ENCODE measurements around the gene MXRA8. TPM values are rescaled to one million over a fixed set of nuclear protein-coding genes. Genes with fewer than 3 reads are reported as not detected.

Gene MXRA8
- polyA plus RNA-seq, 2 donors, result 7.5 to 14.7 TPM

DNA sequence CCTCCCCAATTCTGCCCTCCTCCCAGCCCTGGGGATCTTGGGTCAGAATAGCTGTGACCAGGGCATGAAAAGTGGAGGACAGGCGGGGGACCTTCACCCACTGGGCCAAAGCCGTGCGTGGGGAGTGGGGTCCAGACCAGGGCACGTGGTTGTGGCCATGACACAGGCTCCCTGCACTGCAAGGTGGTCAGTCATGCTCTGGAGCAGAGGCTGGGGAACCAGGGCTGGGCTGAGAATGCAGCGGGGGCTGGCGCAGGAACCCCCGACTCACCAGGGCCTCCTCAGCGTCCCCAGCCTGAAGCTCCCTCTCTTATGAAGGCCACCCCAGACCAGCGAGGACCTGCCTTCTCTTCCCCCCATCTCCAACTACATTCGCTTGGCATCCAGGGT is 11.9 kb downstream of the MXRA8 start:
- peaks cover 0 to 14% of the 10 kb centered on the region in 2 donors for H3K36me3 ChIP-seq (ENCODE audit: control insufficient read depth in 2 of 2, insufficient read depth in 2 of 2, low read length in 1 of 2)
- peaks cover 24 to 44% of the 10 kb centered on the region in 2 donors for H3K4me1 ChIP-seq (ENCODE audit: control insufficient read depth in 2 of 2, insufficient read depth in 2 of 2, low read length in 1 of 2)
- no peaks in the 10 kb centered on the region for H3K27me3 ChIP-seq (ENCODE audit: control insufficient read depth in 1 of 2, insufficient read depth in 2 of 2, low read length in 2 of 2)
- 86 to 89% methylated on average over 10 of the region's 10 CpGs for WGBS, 2 donors
- peak overlapping the region in 1 of 2 donors; percentile 97 for H3K27ac ChIP-seq (ENCODE audit: low read depth in 2 of 2, low read length in 1 of 2)
- peak overlapping the region in 1 of 2 donors; percentile 96 for H3K4me3 ChIP-seq (ENCODE audit: low read depth in 1 of 2, low read length in 2 of 2)
- no peaks in the 10 kb centered on the region for H3K9me3 ChIP-seq (ENCODE audit: control insufficient read depth in 2 of 2, insufficient read depth in 1 of 2, low read depth in 1 of 2, low read length in 1 of 2)

DNA sequence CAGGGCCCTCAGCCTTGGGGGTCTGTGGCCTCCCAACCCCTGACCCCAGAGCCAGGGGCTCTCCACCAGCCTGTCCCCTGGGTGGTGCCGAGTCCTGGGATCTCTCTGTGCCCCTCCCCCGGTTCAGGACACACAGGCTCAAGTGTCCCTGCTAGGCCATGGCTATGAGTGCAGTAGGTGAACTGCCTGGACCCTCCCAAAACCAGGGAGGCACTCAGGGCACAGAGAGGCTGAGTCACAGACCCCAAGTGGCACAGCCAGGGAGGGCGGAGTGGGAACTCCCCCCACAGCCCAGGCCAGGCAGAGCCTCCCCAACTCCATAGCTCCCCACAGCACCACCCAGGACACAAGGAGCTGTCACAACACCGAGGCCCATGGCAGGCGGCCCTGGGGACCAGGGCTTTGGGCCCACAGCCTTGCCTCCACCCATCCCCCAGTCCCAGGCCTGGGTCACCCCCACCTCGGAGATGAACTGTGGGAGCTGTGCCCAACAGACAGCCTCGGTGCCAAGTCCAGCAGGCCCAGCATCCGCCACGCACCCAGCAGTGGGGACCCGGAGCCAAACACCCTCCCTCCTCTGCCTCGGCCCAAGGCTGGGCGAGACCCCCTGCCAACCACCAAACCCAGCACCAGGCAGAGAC is 12.4 kb downstream of the MXRA8 start:
- peak overlapping the region; percentile 8 to 96 for H3K4me3 ChIP-seq (ENCODE audit: low read depth in 1 of 2, low read length in 2 of 2)
- H3K27ac ChIP-seq (ENCODE audit: low read depth in 2 of 2, low read length in 1 of 2), result peak overlapping the region; percentile 92 to 94
- peaks cover 24 to 44% of the 10 kb centered on the region in 2 donors for H3K4me1 ChIP-seq (ENCODE audit: control insufficient read depth in 2 of 2, insufficient read depth in 2 of 2, low read length in 1 of 2)

DNA sequence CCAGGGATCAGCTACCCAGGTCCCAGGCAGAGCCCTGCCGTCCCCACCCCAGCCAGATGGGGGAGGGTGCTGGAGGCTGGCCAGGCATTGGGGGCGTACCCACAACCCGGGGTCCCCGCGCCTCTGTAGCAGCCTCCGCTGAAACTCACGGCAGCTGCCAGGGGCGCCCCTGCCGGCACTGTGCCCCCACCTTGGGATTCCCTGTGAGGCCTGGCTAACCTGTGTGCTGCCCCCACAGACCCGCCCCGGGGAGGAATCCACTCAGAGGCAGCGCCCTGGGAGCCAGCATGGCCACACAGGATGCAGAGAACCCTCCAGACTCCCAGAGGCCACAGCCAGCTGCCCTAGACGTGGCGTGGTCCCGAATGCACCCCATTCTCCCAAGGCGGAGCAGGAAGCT is 13.0 kb downstream of the MXRA8 start:
- H3K27ac ChIP-seq (ENCODE audit: low read depth in 2 of 2, low read length in 1 of 2), result peak overlapping the region; percentile 92 to 94
- peaks cover 24 to 48% of the 10 kb centered on the region in 2 donors for H3K4me1 ChIP-seq (ENCODE audit: control insufficient read depth in 2 of 2, insufficient read depth in 2 of 2, low read length in 1 of 2)
- 56 to 60% methylated on average over 16 of the region's 16 CpGs for WGBS, 2 donors
- peaks cover 0 to 25% of the 10 kb centered on the region in 2 donors for H3K36me3 ChIP-seq (ENCODE audit: control insufficient read depth in 2 of 2, insufficient read depth in 2 of 2, low read length in 1 of 2)
- peak overlapping the region; percentile 5 to 24 for H3K4me3 ChIP-seq (ENCODE audit: low read depth in 1 of 2, low read length in 2 of 2)
- H3K9me3 ChIP-seq (ENCODE audit: control insufficient read depth in 2 of 2, insufficient read depth in 1 of 2, low read depth in 1 of 2, low read length in 1 of 2), result no peaks in the 10 kb centered on the region
- H3K27me3 ChIP-seq (ENCODE audit: control insufficient read depth in 1 of 2, insufficient read depth in 2 of 2, low read length in 2 of 2), result no peaks in the 10 kb centered on the region

More for the DNA sequence above, 12.4 kb downstream of the MXRA8 start:
- Histone ChIP-seq H3K9me3 (ENCODE audit: control insufficient read depth in 2 of 2, insufficient read depth in 1 of 2, low read depth in 1 of 2, low read length in 1 of 2) (no peaks in the 10 kb centered on the region), H3K27me3 (ENCODE audit: control insufficient read depth in 1 of 2, insufficient read depth in 2 of 2, low read length in 2 of 2) (no peaks in the 10 kb centered on the region), H3K36me3 (ENCODE audit: control insufficient read depth in 2 of 2, insufficient read depth in 2 of 2, low read length in 1 of 2) (peaks cover 0 to 19% of the 10 kb centered on the region in 2 donors)
- 61% methylated on average over 11 to 12 of the region's 12 CpGs for WGBS, 2 donors

DNA sequence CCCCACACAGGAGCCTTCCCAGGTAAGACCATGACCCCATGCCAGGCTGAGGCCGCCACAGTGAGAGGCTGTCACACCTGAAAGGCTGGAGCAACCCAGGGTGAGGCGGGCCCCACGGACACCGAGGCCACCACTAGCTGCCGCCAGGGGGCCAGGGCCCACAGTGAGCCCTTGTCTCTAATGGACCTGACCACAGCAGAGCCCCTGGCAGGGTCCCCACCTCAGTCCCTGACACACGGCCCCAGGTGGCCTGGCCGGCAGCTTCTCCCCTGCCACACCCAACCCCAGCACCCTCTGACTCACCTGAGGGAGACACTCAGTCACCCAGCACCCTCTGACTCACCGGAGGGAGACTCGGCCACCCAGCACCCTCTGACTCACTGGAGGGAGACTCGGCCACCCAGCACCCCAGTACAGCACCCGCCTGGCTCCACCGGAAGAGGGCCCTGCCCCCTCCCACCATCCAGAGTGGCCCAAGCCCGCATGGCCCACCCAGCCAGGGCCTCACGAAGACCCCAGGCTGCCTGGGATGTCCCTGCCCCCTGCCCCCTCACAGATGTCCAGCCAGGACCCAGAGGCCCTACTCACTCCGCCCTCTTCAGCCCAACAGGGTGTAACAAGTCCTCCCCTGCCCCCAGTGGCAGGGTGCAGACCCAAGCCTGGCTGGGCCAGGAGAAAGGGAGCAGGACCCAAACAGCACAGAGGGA is 13.5 kb downstream of the MXRA8 start:
- Histone ChIP-seq H3K9me3 (ENCODE audit: control insufficient read depth in 2 of 2, insufficient read depth in 1 of 2, low read depth in 1 of 2, low read length in 1 of 2) (no peaks in the 10 kb centered on the region), H3K4me1 (ENCODE audit: control insufficient read depth in 2 of 2, insufficient read depth in 2 of 2, low read length in 1 of 2) (peaks cover 24 to 48% of the 10 kb centered on the region in 2 donors), H3K27ac (ENCODE audit: low read depth in 2 of 2, low read length in 1 of 2) (peak overlapping the region; percentile 93 to 94), H3K36me3 (ENCODE audit: control insufficient read depth in 2 of 2, insufficient read depth in 2 of 2, low read length in 1 of 2) (peaks cover 0 to 31% of the 10 kb centered on the region in 2 donors), H3K27me3 (ENCODE audit: control insufficient read depth in 1 of 2, insufficient read depth in 2 of 2, low read length in 2 of 2) (no peaks in the 10 kb centered on the region), H3K4me3 (ENCODE audit: low read depth in 1 of 2, low read length in 2 of 2) (peak overlapping the region; percentile 5 to 37)
- WGBS, 2 donors, result 52 to 61% methylated on average over 13 to 15 of the region's 15 CpGs

DNA sequence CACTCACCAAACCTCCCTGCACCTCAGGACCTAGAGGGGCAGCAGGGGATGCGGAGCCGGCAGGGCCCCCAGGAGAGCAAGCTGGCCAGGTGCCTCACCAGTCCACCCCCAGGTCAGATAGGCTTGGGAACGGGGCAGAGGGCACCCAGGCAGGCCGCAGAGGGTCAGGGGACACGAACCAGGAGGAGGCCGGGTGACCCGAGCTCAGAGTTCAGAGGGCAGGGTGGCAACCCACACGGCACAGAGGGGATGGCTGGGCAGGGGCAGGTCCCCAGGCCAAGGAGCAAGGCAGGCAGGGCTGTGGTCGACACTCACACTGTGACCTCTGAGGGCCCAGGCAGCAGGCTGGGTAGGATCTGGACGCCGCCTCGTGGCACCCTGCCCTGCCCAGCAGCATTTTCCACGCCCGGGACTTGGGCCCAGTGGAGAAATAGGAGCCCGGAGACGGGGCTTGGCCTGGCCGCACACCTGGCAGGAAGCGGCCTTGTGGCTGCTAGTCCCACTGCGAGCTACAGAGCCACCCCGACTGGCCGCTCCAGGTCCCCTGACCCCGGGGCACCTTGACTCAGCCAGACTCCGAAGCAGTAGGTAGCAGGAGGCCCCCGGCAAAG is 14.4 kb downstream of the MXRA8 start:
- WGBS, 2 donors, result 64 to 71% methylated on average over 24 of the region's 24 CpGs
- H3K9me3 ChIP-seq (ENCODE audit: control insufficient read depth in 2 of 2, insufficient read depth in 1 of 2, low read depth in 1 of 2, low read length in 1 of 2), result no peaks in the 10 kb centered on the region
- H3K27ac ChIP-seq (ENCODE audit: low read depth in 2 of 2, low read length in 1 of 2), result peak overlapping the region; percentile 93 to 94
- H3K36me3 ChIP-seq (ENCODE audit: control insufficient read depth in 2 of 2, insufficient read depth in 2 of 2, low read length in 1 of 2), result peaks cover 0 to 39% of the 10 kb centered on the region in 2 donors
- H3K27me3 ChIP-seq (ENCODE audit: control insufficient read depth in 1 of 2, insufficient read depth in 2 of 2, low read length in 2 of 2), result no peaks in the 10 kb centered on the region
- peak overlapping the region; percentile 1 to 37 for H3K4me3 ChIP-seq (ENCODE audit: low read depth in 1 of 2, low read length in 2 of 2)
- H3K4me1 ChIP-seq (ENCODE audit: control insufficient read depth in 2 of 2, insufficient read depth in 2 of 2, low read length in 1 of 2), result peaks cover 24 to 48% of the 10 kb centered on the region in 2 donors

DNA sequence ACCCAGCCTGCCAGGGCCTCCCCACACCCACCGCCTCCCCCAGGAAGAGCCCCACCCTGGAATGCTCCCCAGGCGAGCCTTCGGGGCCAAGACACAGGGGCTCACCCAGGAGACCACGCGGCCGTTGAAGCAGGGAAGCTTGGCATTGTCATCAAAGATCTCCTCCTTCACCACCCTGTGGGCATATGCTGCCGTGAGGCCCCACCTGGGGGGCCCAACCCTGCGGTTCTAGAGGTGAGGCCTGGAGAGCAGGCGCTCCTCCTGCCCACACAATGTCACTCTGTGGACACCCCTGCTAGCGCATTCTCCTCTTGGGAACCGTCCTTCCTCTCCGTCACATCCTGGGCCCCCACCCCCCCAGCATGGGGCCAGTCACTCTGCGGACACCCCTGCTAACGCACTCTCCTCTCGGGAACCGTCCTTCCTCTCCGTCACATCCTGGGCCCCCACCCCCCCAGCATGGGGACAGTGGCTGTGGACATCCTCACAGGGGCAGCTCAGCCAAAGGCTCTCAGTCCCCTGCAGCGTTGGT is 15.7 kb downstream of the MXRA8 start:
- Histone ChIP-seq H3K36me3 (ENCODE audit: control insufficient read depth in 2 of 2, insufficient read depth in 2 of 2, low read length in 1 of 2) (peaks cover 0 to 48% of the 10 kb centered on the region in 2 donors), H3K4me1 (ENCODE audit: control insufficient read depth in 2 of 2, insufficient read depth in 2 of 2, low read length in 1 of 2) (peaks cover 21 to 45% of the 10 kb centered on the region in 2 donors), H3K27ac (ENCODE audit: low read depth in 2 of 2, low read length in 1 of 2) (no peak overlapping the region), H3K27me3 (ENCODE audit: control insufficient read depth in 1 of 2, insufficient read depth in 2 of 2, low read length in 2 of 2) (no peaks in the 10 kb centered on the region), H3K9me3 (ENCODE audit: control insufficient read depth in 2 of 2, insufficient read depth in 1 of 2, low read depth in 1 of 2, low read length in 1 of 2) (no peaks in the 10 kb centered on the region), H3K4me3 (ENCODE audit: low read depth in 1 of 2, low read length in 2 of 2) (no peak overlapping the region)
- WGBS, 2 donors, result 80 to 89% methylated on average over 15 to 18 of the region's 18 CpGs

DNA sequence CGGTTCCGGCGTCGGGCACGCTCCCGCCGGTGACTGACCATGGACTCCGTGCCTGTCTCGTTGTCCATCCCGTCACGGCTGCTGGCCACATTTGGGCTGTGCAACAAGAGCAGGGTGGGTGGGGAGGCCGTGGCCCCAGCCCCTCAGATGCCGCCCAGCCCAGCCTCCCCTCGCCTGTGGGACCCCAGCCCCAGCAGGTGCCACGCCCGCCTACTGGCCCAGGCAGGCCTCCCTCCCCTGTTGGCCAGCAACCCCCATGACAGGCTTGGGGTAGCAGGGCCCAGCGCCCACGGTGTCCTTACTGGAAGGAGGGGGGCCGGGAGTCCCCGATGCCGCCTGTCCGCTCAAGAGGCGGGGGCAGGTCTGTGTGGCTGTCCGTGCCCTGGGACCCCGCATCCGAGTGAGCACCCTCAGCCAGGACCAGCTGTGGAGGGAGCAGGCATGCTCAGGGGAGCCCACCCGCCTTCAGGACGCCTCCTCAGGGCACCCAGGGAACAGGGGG is 16.2 kb downstream of the MXRA8 start:
- Histone ChIP-seq H3K9me3 (ENCODE audit: control insufficient read depth in 2 of 2, insufficient read depth in 1 of 2, low read depth in 1 of 2, low read length in 1 of 2) (no peaks in the 10 kb centered on the region), H3K27me3 (ENCODE audit: control insufficient read depth in 1 of 2, insufficient read depth in 2 of 2, low read length in 2 of 2) (no peaks in the 10 kb centered on the region), H3K27ac (ENCODE audit: low read depth in 2 of 2, low read length in 1 of 2) (no peak overlapping the region), H3K4me1 (ENCODE audit: control insufficient read depth in 2 of 2, insufficient read depth in 2 of 2, low read length in 1 of 2) (peaks cover 21 to 44% of the 10 kb centered on the region in 2 donors), H3K4me3 (ENCODE audit: low read depth in 1 of 2, low read length in 2 of 2) (no peak overlapping the region), H3K36me3 (ENCODE audit: control insufficient read depth in 2 of 2, insufficient read depth in 2 of 2, low read length in 1 of 2) (peaks cover 0 to 53% of the 10 kb centered on the region in 2 donors)
- WGBS, 2 donors, result 93 to 96% methylated on average over 23 to 28 of the region's 28 CpGs

DNA sequence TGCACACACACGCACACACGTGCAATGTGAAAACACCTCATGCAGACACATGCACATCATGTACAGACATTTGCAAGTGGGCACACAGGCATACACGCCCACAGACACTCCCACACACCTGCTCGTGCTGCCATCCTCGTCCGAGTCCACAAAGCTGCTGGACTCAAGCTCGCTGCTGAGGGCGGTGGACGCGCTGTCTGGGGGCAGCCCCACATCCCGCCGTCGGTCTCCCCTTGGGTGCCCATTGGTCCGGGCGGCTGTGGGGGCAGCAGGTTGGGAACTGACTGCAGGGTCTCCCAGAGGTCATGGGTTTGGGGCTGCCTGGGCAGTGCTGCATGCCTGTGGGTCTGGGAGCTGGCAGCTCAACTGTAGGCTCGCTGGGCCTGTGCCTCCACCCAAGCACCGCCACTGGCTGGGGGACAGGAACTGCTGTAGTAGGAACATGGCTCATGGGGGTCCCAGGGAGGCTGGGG is 16.8 kb downstream of the MXRA8 start:
- no peak overlapping the region for H3K4me3 ChIP-seq (ENCODE audit: low read depth in 1 of 2, low read length in 2 of 2)
- WGBS, 2 donors, result 93 to 95% methylated on average over 17 of the region's 17 CpGs
- peaks cover 0 to 56% of the 10 kb centered on the region in 2 donors for H3K36me3 ChIP-seq (ENCODE audit: control insufficient read depth in 2 of 2, insufficient read depth in 2 of 2, low read length in 1 of 2)
- no peaks in the 10 kb centered on the region for H3K9me3 ChIP-seq (ENCODE audit: control insufficient read depth in 2 of 2, insufficient read depth in 1 of 2, low read depth in 1 of 2, low read length in 1 of 2)
- H3K4me1 ChIP-seq (ENCODE audit: control insufficient read depth in 2 of 2, insufficient read depth in 2 of 2, low read length in 1 of 2), result peaks cover 16 to 40% of the 10 kb centered on the region in 2 donors
- H3K27ac ChIP-seq (ENCODE audit: low read depth in 2 of 2, low read length in 1 of 2), result no peak overlapping the region
- no peaks in the 10 kb centered on the region for H3K27me3 ChIP-seq (ENCODE audit: control insufficient read depth in 1 of 2, insufficient read depth in 2 of 2, low read length in 2 of 2)

Measured in esophagus (tissue), 2 donors.